Esophagus squamous epithelium (tissue), 5 donors: ENCODE measurements around the gene HS1BP3. TPM values are rescaled to one million over a fixed set of nuclear protein-coding genes. Genes with fewer than 3 reads are reported as not detected.

ENCODE experiments used
- DNase-seq: peaks from one replicate; lab custom pipeline; 2025; lab: John Stamatoyannopoulos, UW
- H3K27ac ChIP-seq, 4 donors: fragments of 200-600 bp; sonication (generic); one replicate each; pipeline ENCODE4 v1.5.1; 2016 to 2019; ENCODE audit warnings: mild to moderate bottlenecking in 1 of 4
- H3K27me3 ChIP-seq, 4 donors: fragments of 200-600 bp; sonication (generic); 1 replicate in 3 of 4; 2 replicates in 1 of 4; pipeline versions ENCODE4 v1.5.1 to v1.6.0; 2017 to 2021; ENCODE audit warnings: antibody characterized with exemption in 1 of 4
- H3K36me3 ChIP-seq, 3 donors: fragments of 200-600 bp; sonication (generic); one replicate each; pipeline ENCODE4 v1.5.1; 2016 to 2019
- H3K4me1 ChIP-seq, 3 donors: fragments of 200-600 bp; sonication (generic); one replicate each; pipeline ENCODE4 v1.5.1; 2017 to 2019
- H3K4me3 ChIP-seq, 4 donors: fragments of 200-600 bp; sonication (generic); 1 replicate in 3 of 4; 2 replicates in 1 of 4; pipeline ENCODE4 v1.5.1; 2016 to 2019; ENCODE audit warnings: mild to moderate bottlenecking in 2 of 4, moderate library complexity in 1 of 4
- H3K9me3 ChIP-seq, 3 donors: fragments of 200-600 bp; sonication (generic); one replicate each; pipeline ENCODE4 v1.5.1; 2016 to 2019
- POLR2A ChIP-seq, 4 donors: fragments of 450-650 bp; IDR thresholded peaks; one replicate each; pipeline ENCODE4 v1.6.1; 2017; ENCODE audit warnings: antibody characterized with exemption in 4 of 4, mild to moderate bottlenecking in 4 of 4, moderate library complexity in 3 of 4
- WGBS, 2 donors: methylation state at CpG; one replicate each; pipeline ENCODE4 v1.1.5; 2018; 5-methylcytosine and 5-hydroxymethylcytosine counted together
- intact Hi-C: fragments of 100-400 bp; cut with DNase I; formaldehyde crosslinking; loops from one replicate; pipeline ENCODE4 v1.15.0; 2022
- total RNA-seq, 4 donors: library from RNA; depleted of rRNA; stranded (reverse); fragments of >200 nt; gene quantifications; one replicate each; pipeline ENCODE4 v1.1.0, GENCODE V29; 2016
- TF ChIP-seq, protein P1 (sequence below), 6 experiments: fragments of 450-650 bp in 4 of 6; fragments of 200-600 bp in 2 of 6; sonication (generic) in 2 of 6; IDR thresholded peaks; one replicate each; pipeline ENCODE4 v1.5.1; 2016 to 2019; ENCODE audit warnings: antibody characterized with exemption in 6 of 6, mild to moderate bottlenecking in 4 of 6, moderate library complexity in 4 of 6
- donor health status: DM: yes; HTN: yes; CAD: no.

Gene HS1BP3
- total RNA-seq, 4 donors from 2014 or later, result 7.9 to 22.1 (median 16.9) TPM

DNA sequence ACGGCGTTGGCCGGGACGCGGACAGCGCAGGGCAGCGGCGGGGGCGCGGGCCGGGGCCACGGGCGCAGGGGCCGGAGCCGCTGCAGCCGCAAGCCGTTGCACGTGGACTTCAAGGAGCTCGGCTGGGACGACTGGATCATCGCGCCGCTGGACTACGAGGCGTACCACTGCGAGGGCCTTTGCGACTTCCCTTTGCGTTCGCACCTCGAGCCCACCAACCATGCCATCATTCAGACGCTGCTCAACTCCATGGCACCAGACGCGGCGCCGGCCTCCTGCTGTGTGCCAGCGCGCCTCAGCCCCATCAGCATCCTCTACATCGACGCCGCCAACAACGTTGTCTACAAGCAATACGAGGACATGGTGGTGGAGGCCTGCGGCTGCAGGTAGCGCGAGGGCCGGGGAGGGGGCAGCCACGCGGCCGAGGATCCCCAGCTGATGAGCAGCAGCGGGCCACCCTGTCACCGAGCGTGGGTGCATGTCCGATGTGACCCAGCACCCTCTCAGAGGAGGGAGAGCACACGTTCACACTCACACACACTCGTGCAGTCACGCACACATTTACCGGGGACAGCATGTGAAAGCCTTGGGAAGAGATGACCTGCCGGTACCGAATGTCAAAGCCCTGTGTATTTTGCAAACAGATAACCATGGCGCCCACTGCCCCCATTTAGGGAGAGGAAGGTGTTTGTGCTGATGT lies 20.3 kb upstream of the HS1BP3 start:
- Histone ChIP-seq H3K9me3 (no peaks in the 10 kb centered on the region), H3K4me3 (peak overlapping the region in 2 of 4 donors; percentile 11 to 51), H3K27ac (no peak overlapping the region), H3K27me3 (peaks cover 30 to 93% (median 40%) of the 10 kb centered on the region in 4 donors), H3K4me1 (peaks cover 26 to 81% (median 27%) of the 10 kb centered on the region in 3 donors), H3K36me3 (no peaks in the 10 kb centered on the region)
- no peak for DNase-seq
- intact Hi-C loops, result no loop called here
- 4 to 15% methylated on average over 5 to 13 of the region's 60 CpGs for WGBS, 2 donors
- TF ChIP-seq POLR2A (IDR thresholded peaks at IDR 0.05), result no peak
- TF ChIP-seq, protein P1, sequence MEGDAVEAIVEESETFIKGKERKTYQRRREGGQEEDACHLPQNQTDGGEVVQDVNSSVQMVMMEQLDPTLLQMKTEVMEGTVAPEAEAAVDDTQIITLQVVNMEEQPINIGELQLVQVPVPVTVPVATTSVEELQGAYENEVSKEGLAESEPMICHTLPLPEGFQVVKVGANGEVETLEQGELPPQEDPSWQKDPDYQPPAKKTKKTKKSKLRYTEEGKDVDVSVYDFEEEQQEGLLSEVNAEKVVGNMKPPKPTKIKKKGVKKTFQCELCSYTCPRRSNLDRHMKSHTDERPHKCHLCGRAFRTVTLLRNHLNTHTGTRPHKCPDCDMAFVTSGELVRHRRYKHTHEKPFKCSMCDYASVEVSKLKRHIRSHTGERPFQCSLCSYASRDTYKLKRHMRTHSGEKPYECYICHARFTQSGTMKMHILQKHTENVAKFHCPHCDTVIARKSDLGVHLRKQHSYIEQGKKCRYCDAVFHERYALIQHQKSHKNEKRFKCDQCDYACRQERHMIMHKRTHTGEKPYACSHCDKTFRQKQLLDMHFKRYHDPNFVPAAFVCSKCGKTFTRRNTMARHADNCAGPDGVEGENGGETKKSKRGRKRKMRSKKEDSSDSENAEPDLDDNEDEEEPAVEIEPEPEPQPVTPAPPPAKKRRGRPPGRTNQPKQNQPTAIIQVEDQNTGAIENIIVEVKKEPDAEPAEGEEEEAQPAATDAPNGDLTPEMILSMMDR (IDR thresholded peaks at IDR 0.05), result no peak

DNA sequence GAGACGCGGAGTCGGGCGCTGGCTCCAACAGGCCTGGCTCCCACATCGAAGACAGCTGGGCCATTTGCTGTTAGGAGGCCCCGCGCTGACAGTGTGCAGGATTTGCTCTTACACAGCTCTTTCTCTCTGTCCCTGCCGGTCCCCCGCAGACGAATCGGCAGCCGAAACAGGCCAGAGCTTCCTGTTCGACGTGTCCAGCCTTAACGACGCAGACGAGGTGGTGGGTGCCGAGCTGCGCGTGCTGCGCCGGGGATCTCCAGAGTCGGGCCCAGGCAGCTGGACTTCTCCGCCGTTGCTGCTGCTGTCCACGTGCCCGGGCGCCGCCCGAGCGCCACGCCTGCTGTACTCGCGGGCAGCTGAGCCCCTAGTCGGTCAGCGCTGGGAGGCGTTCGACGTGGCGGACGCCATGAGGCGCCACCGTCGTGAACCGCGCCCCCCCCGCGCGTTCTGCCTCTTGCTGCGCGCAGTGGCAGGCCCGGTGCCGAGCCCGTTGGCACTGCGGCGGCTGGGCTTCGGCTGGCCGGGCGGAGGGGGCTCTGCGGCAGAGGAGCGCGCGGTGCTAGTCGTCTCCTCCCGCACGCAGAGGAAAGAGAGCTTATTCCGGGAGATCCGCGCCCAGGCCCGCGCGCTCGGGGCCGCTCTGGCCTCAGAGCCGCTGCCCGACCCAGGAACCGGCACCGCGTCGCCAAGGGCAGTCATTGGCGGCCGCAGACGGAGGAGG lies 19.6 kb upstream of the HS1BP3 start:
- no peaks in the 10 kb centered on the region for H3K36me3 ChIP-seq
- peak overlapping the region in 2 of 4 donors; percentile 11 to 51 for H3K4me3 ChIP-seq
- WGBS, 2 donors, result 15% methylated on average over 10 of the region's 83 CpGs; no CpG with 5 or more reads in 1 of the 2 donors
- H3K4me1 ChIP-seq, result peaks cover 26 to 81% (median 33%) of the 10 kb centered on the region in 3 donors
- H3K27me3 ChIP-seq, result peaks cover 31 to 99% (median 45%) of the 10 kb centered on the region in 4 donors
- no peaks in the 10 kb centered on the region for H3K9me3 ChIP-seq
- no peak overlapping the region for H3K27ac ChIP-seq
- no peak for DNase-seq
- TF ChIP-seq, protein P1 (IDR thresholded peaks at IDR 0.05), result no peak
- no peak for TF ChIP-seq POLR2A (IDR thresholded peaks at IDR 0.05)
- intact Hi-C loops, result no loop called here

DNA sequence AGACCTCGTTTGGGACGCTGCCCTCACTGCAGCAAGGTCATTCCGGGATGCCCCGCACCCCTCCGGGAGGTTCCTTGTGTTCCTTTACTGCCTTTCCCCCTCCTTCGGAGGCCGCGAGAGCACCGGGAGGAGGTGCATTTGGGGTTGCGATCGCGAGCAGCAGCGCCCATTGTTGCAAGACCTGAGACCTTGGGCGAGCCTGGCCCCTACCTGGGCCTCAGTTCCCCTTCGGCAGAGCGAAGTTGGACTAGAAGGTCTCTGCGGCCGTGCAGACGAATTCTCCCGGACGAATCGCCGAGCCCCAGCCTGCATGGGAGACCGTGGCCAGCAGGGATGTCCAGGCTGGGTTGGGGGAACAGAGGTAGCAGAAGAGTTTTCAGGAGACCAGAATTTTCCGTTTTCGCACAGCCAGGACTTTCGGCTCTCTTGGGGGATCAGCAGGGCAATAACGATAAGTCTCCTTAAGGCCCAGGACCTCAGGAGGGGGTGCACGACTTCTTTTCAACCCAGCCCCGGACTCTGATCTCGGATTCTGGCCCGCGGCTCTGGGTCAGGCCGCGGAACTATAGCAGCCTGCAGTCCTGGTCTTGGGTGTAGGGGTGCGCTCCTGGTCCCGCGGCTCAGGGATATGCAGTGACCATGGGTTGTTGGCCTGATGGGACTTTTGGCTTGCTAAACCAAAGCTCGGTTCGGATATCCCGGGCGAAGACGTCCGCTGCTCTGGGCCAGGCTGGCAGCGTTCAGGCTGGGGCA lies 18.8 kb upstream of the HS1BP3 start:
- intact Hi-C loops, result no loop called here
- no peak overlapping the region for H3K27ac ChIP-seq

DNA sequence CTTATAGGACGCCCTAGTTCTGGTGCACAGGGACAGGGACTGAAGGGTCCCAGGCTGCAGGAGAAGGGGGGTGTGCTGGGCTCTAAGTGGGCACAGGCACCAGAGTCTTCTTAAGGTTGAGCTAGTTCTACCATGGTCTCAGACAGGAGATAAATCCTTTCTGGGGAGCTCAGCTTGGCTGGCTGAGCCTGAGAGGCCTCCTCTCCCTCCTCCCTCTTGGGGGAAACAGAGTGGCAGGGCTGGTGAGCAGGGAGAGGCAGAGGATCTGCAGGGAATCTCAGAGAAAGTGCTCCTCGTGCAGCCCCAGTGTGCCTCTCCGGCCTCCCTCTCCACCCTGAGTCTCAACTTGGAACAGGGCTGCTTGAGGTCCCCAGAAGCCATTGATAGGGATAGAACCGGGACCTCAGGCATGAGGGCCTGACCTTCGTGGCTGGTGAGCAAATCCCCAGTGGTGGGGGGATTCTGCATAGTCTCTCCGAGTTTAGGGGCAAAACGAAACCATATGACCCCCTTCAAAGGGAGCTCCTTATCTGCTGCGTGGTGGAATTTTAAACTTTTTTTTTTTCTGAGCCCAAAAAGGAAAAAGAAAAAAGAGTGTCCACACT lies 18.1 kb upstream of the HS1BP3 start:
- H3K27ac ChIP-seq, result no peak overlapping the region
- WGBS, 2 donors, result 50 to 80% methylated on average over 1 to 3 of the region's 8 CpGs
- peaks cover 31 to 99% (median 52%) of the 10 kb centered on the region in 4 donors for H3K27me3 ChIP-seq
- H3K4me3 ChIP-seq, result no peak overlapping the region
- DNase-seq, result no peak
- H3K36me3 ChIP-seq, result no peaks in the 10 kb centered on the region
- TF ChIP-seq, protein P1 (IDR thresholded peaks at IDR 0.05), result no peak
- TF ChIP-seq POLR2A (IDR thresholded peaks at IDR 0.05), result no peak
- peaks cover 27 to 76% (median 33%) of the 10 kb centered on the region in 3 donors for H3K4me1 ChIP-seq
- intact Hi-C loops, result no loop called here
- no peaks in the 10 kb centered on the region for H3K9me3 ChIP-seq

More for the DNA sequence above, 18.8 kb upstream of the HS1BP3 start:
- 38 to 47% methylated on average over 8 to 11 of the region's 45 CpGs for WGBS, 2 donors
- TF ChIP-seq, protein P1 (IDR thresholded peaks at IDR 0.05), result no peak
- no peak for TF ChIP-seq POLR2A (IDR thresholded peaks at IDR 0.05)
- peak overlapping the region in 1 of 4 donors; percentile 51 for H3K4me3 ChIP-seq
- no peak for DNase-seq
- H3K9me3 ChIP-seq, result no peaks in the 10 kb centered on the region
- H3K36me3 ChIP-seq, result no peaks in the 10 kb centered on the region
- H3K27me3 ChIP-seq, result peaks cover 31 to 99% (median 50%) of the 10 kb centered on the region in 4 donors
- peaks cover 27 to 78% (median 33%) of the 10 kb centered on the region in 3 donors for H3K4me1 ChIP-seq
